ENCODE data around the gene ZNF189.

ZNF189 gene

GRCh38 chr9:101403516-101404285 is 5.0 kb downstream of the ZNF189 start:
- H3K4me3 ChIP-seq (replicated peaks; ENCODE audit: low read depth, low read length), result no peak overlapping the region
- DNase-seq (ENCODE audit: extremely low read depth, low read depth), result no peak
- no peak for TF ChIP-seq CTCF (IDR thresholded peaks at IDR 0.05; ENCODE audit: low read depth, low read length, missing control alignments)

- TF ChIP-seq CTCF (IDR thresholded peaks at IDR 0.05; ENCODE audit: low read depth, low read length, missing control alignments), result no peak
- H3K4me3 ChIP-seq (replicated peaks; ENCODE audit: low read depth, low read length), result no peak overlapping the region
Measured at GRCh38 chr9:101408374-101409078, 9.9 kb downstream of the ZNF189 start.

GRCh38 chr9:101409079-101409477 is 10.4 kb downstream of the ZNF189 start:
- DNase-seq (ENCODE audit: extremely low read depth, low read depth), result no peak
- H3K4me3 ChIP-seq (replicated peaks; ENCODE audit: low read depth, low read length), result no peak overlapping the region
- no peak for TF ChIP-seq CTCF (IDR thresholded peaks at IDR 0.05; ENCODE audit: low read depth, low read length, missing control alignments)

More at GRCh38 chr9:101408374-101409078, 9.9 kb downstream of the ZNF189 start:
- no peak for DNase-seq (ENCODE audit: extremely low read depth, low read depth)

- no peak for DNase-seq (ENCODE audit: extremely low read depth, low read depth)
- no peak overlapping the region for H3K4me3 ChIP-seq (replicated peaks; ENCODE audit: low read depth, low read length)
- TF ChIP-seq CTCF (IDR thresholded peaks at IDR 0.05; ENCODE audit: low read depth, low read length, missing control alignments), result no peak
Measured at GRCh38 chr9:101414839-101415238, 16.2 kb downstream of the ZNF189 start.

- no peak for TF ChIP-seq CTCF (IDR thresholded peaks at IDR 0.05; ENCODE audit: low read depth, low read length, missing control alignments)
- DNase-seq (ENCODE audit: extremely low read depth, low read depth), result no peak
- no peak overlapping the region for H3K4me3 ChIP-seq (replicated peaks; ENCODE audit: low read depth, low read length)
Measured at GRCh38 chr9:101415578-101415977, 16.9 kb downstream of the ZNF189 start.

GRCh38 chr9:101417389-101417788 is 18.7 kb downstream of the ZNF189 start:
- H3K4me3 ChIP-seq (replicated peaks; ENCODE audit: low read depth, low read length), result no peak overlapping the region
- no peak for TF ChIP-seq CTCF (IDR thresholded peaks at IDR 0.05; ENCODE audit: low read depth, low read length, missing control alignments)
- no peak for DNase-seq (ENCODE audit: extremely low read depth, low read depth)
